ENCODE data around the gene CLDN22.

DNA sequence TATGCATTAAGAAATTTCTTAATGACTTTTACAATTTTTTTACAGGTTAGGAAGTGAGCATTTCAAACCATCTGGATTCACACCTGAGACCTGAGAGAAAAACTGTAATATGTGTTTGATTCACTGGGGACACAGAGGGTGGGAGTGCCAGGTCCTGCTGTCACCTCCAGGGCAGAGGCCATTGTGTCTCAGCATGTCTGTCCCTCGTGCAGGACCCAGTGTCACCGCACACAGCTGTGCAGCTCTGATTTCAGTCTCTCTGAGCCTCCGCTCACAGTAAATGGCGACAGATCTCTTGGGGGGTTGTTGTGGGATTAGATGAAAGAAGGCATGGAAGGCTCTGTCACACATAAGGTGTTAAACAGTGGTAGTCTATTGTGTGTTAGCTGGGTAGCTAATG, 25.2 kb upstream of the CLDN22 start:
- TF ChIP-seq, protein P1, sequence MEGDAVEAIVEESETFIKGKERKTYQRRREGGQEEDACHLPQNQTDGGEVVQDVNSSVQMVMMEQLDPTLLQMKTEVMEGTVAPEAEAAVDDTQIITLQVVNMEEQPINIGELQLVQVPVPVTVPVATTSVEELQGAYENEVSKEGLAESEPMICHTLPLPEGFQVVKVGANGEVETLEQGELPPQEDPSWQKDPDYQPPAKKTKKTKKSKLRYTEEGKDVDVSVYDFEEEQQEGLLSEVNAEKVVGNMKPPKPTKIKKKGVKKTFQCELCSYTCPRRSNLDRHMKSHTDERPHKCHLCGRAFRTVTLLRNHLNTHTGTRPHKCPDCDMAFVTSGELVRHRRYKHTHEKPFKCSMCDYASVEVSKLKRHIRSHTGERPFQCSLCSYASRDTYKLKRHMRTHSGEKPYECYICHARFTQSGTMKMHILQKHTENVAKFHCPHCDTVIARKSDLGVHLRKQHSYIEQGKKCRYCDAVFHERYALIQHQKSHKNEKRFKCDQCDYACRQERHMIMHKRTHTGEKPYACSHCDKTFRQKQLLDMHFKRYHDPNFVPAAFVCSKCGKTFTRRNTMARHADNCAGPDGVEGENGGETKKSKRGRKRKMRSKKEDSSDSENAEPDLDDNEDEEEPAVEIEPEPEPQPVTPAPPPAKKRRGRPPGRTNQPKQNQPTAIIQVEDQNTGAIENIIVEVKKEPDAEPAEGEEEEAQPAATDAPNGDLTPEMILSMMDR (IDR thresholded peaks at IDR 0.05) = no peak
- no peak for TF ChIP-seq POLR2A (IDR thresholded peaks at IDR 0.05)
